Activated T-cell treated with anti-CD3 and anti-CD28 coated beads, Interleukin-2, amount 50 U/mL, for 24 hours (primary cell): ENCODE data around the gene PAQR5.

Experiments used
- DNase-seq: peaks from one replicate; pipeline ENCODE4 v3.0.0-alpha.2; 2020
- H3K27ac Mint-ChIP-seq: 2 replicates; pipeline ENCODE4 v1.8.0; 2020; ENCODE audit warnings: mild to moderate bottlenecking, mixed read lengths
- H3K27me3 Mint-ChIP-seq: 2 replicates; pipeline ENCODE4 v1.8.0; 2020; ENCODE audit warnings: mixed read lengths
- H3K36me3 Mint-ChIP-seq: 2 replicates; pipeline ENCODE4 v1.8.0; 2020; ENCODE audit warnings: low read depth, mixed read lengths
- H3K4me1 Mint-ChIP-seq: 2 replicates; pipeline ENCODE4 v1.8.0; 2020; ENCODE audit warnings: low read depth, mixed read lengths
- H3K4me3 Mint-ChIP-seq: 2 replicates; pipeline ENCODE4 v1.8.0; 2020; ENCODE audit warnings: mild to moderate bottlenecking, moderate library complexity, mixed read lengths
- H3K9me3 Mint-ChIP-seq: 2 replicates; pipeline ENCODE4 v1.8.0; 2020; ENCODE audit warnings: mixed read lengths

Gene PAQR5

GRCh38 chr15:69395460-69395859, 96.7 kb downstream of the PAQR5 start:
- Mint-ChIP-seq H3K4me1 (peaks cover 9% of the 10 kb centered on the region), H3K27ac (no peak overlapping the region), H3K9me3 (no peaks in the 10 kb centered on the region), H3K4me3 (no peak overlapping the region), H3K36me3 (no peaks in the 10 kb centered on the region), H3K27me3 (peaks cover 26% of the 10 kb centered on the region)
- DNase-seq: no peak

- no peak for DNase-seq
- H3K4me3 Mint-ChIP-seq: no peak overlapping the region
- peaks cover 15% of the 10 kb centered on the region for H3K4me1 Mint-ChIP-seq
- H3K36me3 Mint-ChIP-seq: no peaks in the 10 kb centered on the region
- no peak overlapping the region for H3K27ac Mint-ChIP-seq
- H3K27me3 Mint-ChIP-seq: peaks cover 26% of the 10 kb centered on the region
- no peaks in the 10 kb centered on the region for H3K9me3 Mint-ChIP-seq
Observed at GRCh38 chr15:69395991-69396390, 97.3 kb downstream of the PAQR5 start.

- H3K36me3 Mint-ChIP-seq: no peaks in the 10 kb centered on the region
- no peak for DNase-seq
- H3K4me3 Mint-ChIP-seq: no peak overlapping the region
- H3K9me3 Mint-ChIP-seq: no peaks in the 10 kb centered on the region
- H3K27me3 Mint-ChIP-seq: peaks cover 25% of the 10 kb centered on the region
- no peak overlapping the region for H3K27ac Mint-ChIP-seq
- H3K4me1 Mint-ChIP-seq: peaks cover 17% of the 10 kb centered on the region
Observed at GRCh38 chr15:69398491-69398891, 99.8 kb downstream of the PAQR5 start.

GRCh38 chr15:69400850-69401249, 102.1 kb downstream of the PAQR5 start:
- no peaks in the 10 kb centered on the region for H3K9me3 Mint-ChIP-seq
- no peak overlapping the region for H3K4me3 Mint-ChIP-seq
- no peak overlapping the region for H3K27ac Mint-ChIP-seq
- DNase-seq: no peak
- peaks cover 11% of the 10 kb centered on the region for H3K27me3 Mint-ChIP-seq
- H3K36me3 Mint-ChIP-seq: no peaks in the 10 kb centered on the region
- H3K4me1 Mint-ChIP-seq: peaks cover 9% of the 10 kb centered on the region

- no peaks in the 10 kb centered on the region for H3K9me3 Mint-ChIP-seq
- H3K4me1 Mint-ChIP-seq: peaks cover 9% of the 10 kb centered on the region
- no peak overlapping the region for H3K4me3 Mint-ChIP-seq
- DNase-seq: no peak
- no peaks in the 10 kb centered on the region for H3K36me3 Mint-ChIP-seq
- H3K27ac Mint-ChIP-seq: no peak overlapping the region
- peaks cover 13% of the 10 kb centered on the region for H3K27me3 Mint-ChIP-seq
Observed at GRCh38 chr15:69402816-69403215, 104.1 kb downstream of the PAQR5 start.

GRCh38 chr15:69403594-69403993, 104.9 kb downstream of the PAQR5 start:
- no peak for DNase-seq
- Mint-ChIP-seq H3K36me3 (no peaks in the 10 kb centered on the region), H3K27me3 (peaks cover 17% of the 10 kb centered on the region), H3K9me3 (no peaks in the 10 kb centered on the region), H3K4me3 (no peak overlapping the region), H3K4me1 (peaks cover 9% of the 10 kb centered on the region), H3K27ac (no peak overlapping the region)

- H3K27ac Mint-ChIP-seq: no peak overlapping the region
- peaks cover 24% of the 10 kb centered on the region for H3K27me3 Mint-ChIP-seq
- no peak overlapping the region for H3K4me3 Mint-ChIP-seq
- H3K36me3 Mint-ChIP-seq: no peaks in the 10 kb centered on the region
- peaks cover 10% of the 10 kb centered on the region for H3K4me1 Mint-ChIP-seq
- DNase-seq: no peak
- no peaks in the 10 kb centered on the region for H3K9me3 Mint-ChIP-seq
Observed at GRCh38 chr15:69405110-69405509, 106.4 kb downstream of the PAQR5 start.

GRCh38 chr15:69407719-69408400, 109.1 kb downstream of the PAQR5 start:
- no peak for DNase-seq
- Mint-ChIP-seq H3K36me3 (no peaks in the 10 kb centered on the region), H3K4me3 (no peak overlapping the region), H3K4me1 (peaks cover 1% of the 10 kb centered on the region), H3K9me3 (no peaks in the 10 kb centered on the region), H3K27me3 (peaks cover 24% of the 10 kb centered on the region), H3K27ac (no peak overlapping the region)

- no peaks in the 10 kb centered on the region for H3K9me3 Mint-ChIP-seq
- peaks cover 21% of the 10 kb centered on the region for H3K27me3 Mint-ChIP-seq
- H3K27ac Mint-ChIP-seq: no peak overlapping the region
- no peaks in the 10 kb centered on the region for H3K36me3 Mint-ChIP-seq
- peaks cover 6% of the 10 kb centered on the region for H3K4me1 Mint-ChIP-seq
- DNase-seq: no peak
- H3K4me3 Mint-ChIP-seq: no peak overlapping the region
Observed at GRCh38 chr15:69408841-69409240, 110.1 kb downstream of the PAQR5 start.

- H3K4me3 Mint-ChIP-seq: no peak overlapping the region
- peaks cover 13% of the 10 kb centered on the region for H3K4me1 Mint-ChIP-seq
- no peaks in the 10 kb centered on the region for H3K9me3 Mint-ChIP-seq
- H3K27me3 Mint-ChIP-seq: peaks cover 21% of the 10 kb centered on the region
- DNase-seq: no peak
- H3K27ac Mint-ChIP-seq: no peak overlapping the region
- peaks cover 7% of the 10 kb centered on the region for H3K36me3 Mint-ChIP-seq
Observed at GRCh38 chr15:69410248-69410874, 111.6 kb downstream of the PAQR5 start.

GRCh38 chr15:69412274-69412673, 113.6 kb downstream of the PAQR5 start:
- Mint-ChIP-seq H3K9me3 (no peaks in the 10 kb centered on the region), H3K4me1 (peaks cover 15% of the 10 kb centered on the region), H3K27me3 (peaks cover 24% of the 10 kb centered on the region), H3K4me3 (no peak overlapping the region), H3K36me3 (peaks cover 16% of the 10 kb centered on the region), H3K27ac (no peak overlapping the region)
- no peak for DNase-seq

GRCh38 chr15:69412701-69413100, 114.0 kb downstream of the PAQR5 start:
- H3K4me3 Mint-ChIP-seq: no peak overlapping the region
- peaks cover 26% of the 10 kb centered on the region for H3K27me3 Mint-ChIP-seq

GRCh38 chr15:69413822-69414700, 115.3 kb downstream of the PAQR5 start, which contains the start of gene KIF23:
TSS of gene KIF23 (plus strand) at chr15:69414349. CDS start at chr15:69414466, 117 bp downstream.
- Mint-ChIP-seq H3K9me3 (no peaks in the 10 kb centered on the region), H3K36me3 (peaks cover 31% of the 10 kb centered on the region)

More at GRCh38 chr15:69412701-69413100, 114.0 kb downstream of the PAQR5 start:
- no peak for DNase-seq
- H3K4me1 Mint-ChIP-seq: peaks cover 17% of the 10 kb centered on the region
- H3K36me3 Mint-ChIP-seq: peaks cover 20% of the 10 kb centered on the region
- H3K9me3 Mint-ChIP-seq: no peaks in the 10 kb centered on the region
- no peak overlapping the region for H3K27ac Mint-ChIP-seq

GRCh38 chr15:69414701-69415167, 116.0 kb downstream of the PAQR5 start:
- H3K27me3 Mint-ChIP-seq: peaks cover 15% of the 10 kb centered on the region
- H3K9me3 Mint-ChIP-seq: no peaks in the 10 kb centered on the region
- DNase-seq: peak; percentile 47
- peaks cover 16% of the 10 kb centered on the region for H3K4me1 Mint-ChIP-seq
- H3K27ac Mint-ChIP-seq: peak overlapping the region; percentile 70
- H3K36me3 Mint-ChIP-seq: peaks cover 38% of the 10 kb centered on the region
- peak overlapping the region; percentile 84 for H3K4me3 Mint-ChIP-seq

More at GRCh38 chr15:69413822-69414700, 115.3 kb downstream of the PAQR5 start, which contains the start of gene KIF23:
- Mint-ChIP-seq H3K27ac (peak within 1 kb of the TSS; percentile 70), H3K27me3 (peaks cover 21% of the 10 kb centered on the region), H3K4me1 (peaks cover 17% of the 10 kb centered on the region), H3K4me3 (peak within 1 kb of the TSS; percentile 86)
- DNase-seq: peak; percentile 92
